Activated T-helper 1 cell treated with anti-CD3 and anti-CD28 coated beads, Interleukin-12 subunit alpha, Interleukin-12 subunit beta, Interleukin-2, Interleukin-4 antibody, amounts not matched to agents 30 ng/mL and 10 ng/mL and 1 ng/mL, durations not matched to agents 14 hours and 24 hours and 36 hours (primary cell): ENCODE measurements around the gene POLR2B. TPM values are rescaled to one million over a fixed set of nuclear protein-coding genes. Genes with fewer than 3 reads are reported as not detected.

Experiments used
- total RNA-seq: library from RNA; stranded (reverse); gene quantifications from 2 replicates; pipeline ENCODE4 v1.2.3, GENCODE V29; 2022

POLR2B gene
- total RNA-seq, 1 donor from 2014 or later = 145 TPM

Other genes with a start within 250 kb of the POLR2B start
- not detected in 2 replicates for gene SPINK2, start 157.2 kb upstream of the POLR2B start, total RNA-seq
- gene REST, start 71.0 kb upstream of the POLR2B start, total RNA-seq = 52.4 and 60.0 TPM in 2 replicates
- gene NOA1, start 1.3 kb upstream of the POLR2B start, total RNA-seq = 17.7 and 18.3 TPM in 2 replicates
- gene IGFBP7, start 131.5 kb downstream of the POLR2B start, total RNA-seq = not detected in 2 replicates